Transverse colon (tissue), 4 donors: ENCODE measurements around the gene CUL1. TPM values are rescaled to one million over a fixed set of nuclear protein-coding genes. Genes with fewer than 3 reads are reported as not detected.

Source experiments
- DNase-seq: peaks from one replicate; pipeline ENCODE4 v3.0.0-alpha.2; 2019
- H3K27ac ChIP-seq, 4 donors: fragments of 200-600 bp; sonication (generic); 2 replicates each; pipeline ENCODE4 v1.5.1; 2016 to 2018; ENCODE audit warnings: inconsistent platforms in 4 of 4
- H3K27me3 ChIP-seq: fragments of 200-600 bp; sonication (generic); 2 replicates; pipeline ENCODE4 v1.5.1; 2017; ENCODE audit warnings: inconsistent platforms
- H3K36me3 ChIP-seq, 4 donors: fragments of 200-600 bp; sonication (generic); 2 replicates each; pipeline ENCODE4 v1.5.1; 2017 to 2019; ENCODE audit warnings: inconsistent platforms in 4 of 4
- H3K4me1 ChIP-seq, 4 donors: fragments of 200-600 bp; sonication (generic); 2 replicates each; pipeline ENCODE4 v1.5.1; 2017 to 2020; ENCODE audit warnings: inconsistent platforms in 4 of 4
- H3K4me3 ChIP-seq, 4 donors: fragments of 200-600 bp; sonication (generic); 1 replicate in 1 of 4; 2 replicates in 3 of 4; pipeline versions ENCODE4 v1.5.1 to v1.6.1; 2017 to 2019; ENCODE audit warnings: inconsistent platforms in 4 of 4
- H3K9me3 ChIP-seq, 2 donors: fragments of 200-600 bp; sonication (generic); 2 replicates each; pipeline ENCODE4 v1.5.1; 2017 to 2019; ENCODE audit warnings: inconsistent platforms in 2 of 2
- EP300 ChIP-seq: sonication (generic); formaldehyde crosslinking; IDR thresholded peaks from one replicate; pipeline ENCODE4 v1.6.1; 2017; ENCODE audit warnings: antibody characterized with exemption, low read depth
- POLR2A ChIP-seq: fragments of 450-650 bp; IDR thresholded peaks from one replicate; pipeline ENCODE4 v1.6.1; 2016; ENCODE audit warnings: antibody characterized with exemption, mild to moderate bottlenecking, moderate library complexity
- POLR2AphosphoS5 ChIP-seq, 3 donors: sonication (generic); formaldehyde crosslinking; IDR thresholded peaks; one replicate each; pipeline ENCODE4 v1.6.1; 2016; ENCODE audit warnings: antibody characterized with exemption in 3 of 3
- WGBS, 2 donors: methylation state at CpG; one replicate each; pipeline ENCODE4 v1.1.5; 2018; ENCODE audit warnings: low coverage in 1 of 2; 5-methylcytosine and 5-hydroxymethylcytosine counted together
- in situ Hi-C, 4 donors: fragments of 200-750 bp; cut with MboI; loops; one replicate each; pipeline versions ENCODE4 v1.15.0 to v1.15.1; 2017; ENCODE audit warnings: low sequenced_read_pairs in 3 of 4, low pct_ligation_motif_present in 1 of 4, low pct_unique_long_range_greater_than_20kb in 1 of 4
- intact Hi-C: fragments of 100-400 bp; cut with DNase I; formaldehyde crosslinking; loops from one replicate; pipeline ENCODE4 v1.15.1; 2023; ENCODE audit warnings: low total_unique reads
- total RNA-seq, 4 donors: library from RNA; depleted of rRNA; stranded (reverse); fragments of >200 nt; gene quantifications; one replicate each; pipeline ENCODE4 v1.1.0, GENCODE V29; 2016
- TF ChIP-seq, protein P1 (sequence below), 5 experiments: fragments of 200-600 bp in 3 of 5; fragments of 450-650 bp in 2 of 5; sonication (generic) in 3 of 5; IDR thresholded peaks; 1 replicate in 2 of 5; 2 replicates in 3 of 5; pipeline ENCODE4 v1.5.1; 2016 to 2017; ENCODE audit warnings: antibody characterized with exemption in 5 of 5, inconsistent platforms in 3 of 5, mild to moderate bottlenecking in 2 of 5, moderate library complexity in 1 of 5

The CUL1 gene
- total RNA-seq, 4 donors from 2014 or later, result 17.6 to 44.6 (median 28.8) TPM

DNA sequence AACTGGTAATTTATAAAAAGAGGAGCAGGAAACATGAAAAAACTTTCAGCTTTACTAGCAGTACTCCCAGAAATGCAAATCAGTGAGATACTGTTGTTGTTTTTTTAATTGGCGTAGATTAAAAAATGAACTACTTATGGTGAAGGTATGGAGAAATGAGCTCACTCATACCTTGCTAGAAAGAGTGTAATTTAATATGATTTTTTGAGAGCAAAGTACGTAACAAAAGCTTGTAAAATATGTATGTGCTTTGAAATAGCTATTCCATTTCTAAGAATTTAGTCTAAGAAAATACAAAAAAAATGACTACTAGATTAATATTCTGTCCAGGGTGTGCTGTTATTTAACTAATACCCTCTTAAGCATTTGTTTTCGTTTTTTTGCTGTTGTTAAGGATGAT lies 5.5 kb downstream of the CUL1 start:
- 71 to 78% methylated on average over 3 of the region's 3 CpGs for WGBS, 2 donors
- no peak for TF ChIP-seq POLR2A
- no peak for TF ChIP-seq EP300
- TF ChIP-seq, protein P1, sequence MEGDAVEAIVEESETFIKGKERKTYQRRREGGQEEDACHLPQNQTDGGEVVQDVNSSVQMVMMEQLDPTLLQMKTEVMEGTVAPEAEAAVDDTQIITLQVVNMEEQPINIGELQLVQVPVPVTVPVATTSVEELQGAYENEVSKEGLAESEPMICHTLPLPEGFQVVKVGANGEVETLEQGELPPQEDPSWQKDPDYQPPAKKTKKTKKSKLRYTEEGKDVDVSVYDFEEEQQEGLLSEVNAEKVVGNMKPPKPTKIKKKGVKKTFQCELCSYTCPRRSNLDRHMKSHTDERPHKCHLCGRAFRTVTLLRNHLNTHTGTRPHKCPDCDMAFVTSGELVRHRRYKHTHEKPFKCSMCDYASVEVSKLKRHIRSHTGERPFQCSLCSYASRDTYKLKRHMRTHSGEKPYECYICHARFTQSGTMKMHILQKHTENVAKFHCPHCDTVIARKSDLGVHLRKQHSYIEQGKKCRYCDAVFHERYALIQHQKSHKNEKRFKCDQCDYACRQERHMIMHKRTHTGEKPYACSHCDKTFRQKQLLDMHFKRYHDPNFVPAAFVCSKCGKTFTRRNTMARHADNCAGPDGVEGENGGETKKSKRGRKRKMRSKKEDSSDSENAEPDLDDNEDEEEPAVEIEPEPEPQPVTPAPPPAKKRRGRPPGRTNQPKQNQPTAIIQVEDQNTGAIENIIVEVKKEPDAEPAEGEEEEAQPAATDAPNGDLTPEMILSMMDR (IDR thresholded peaks at IDR 0.05), result no peak
- TF ChIP-seq POLR2AphosphoS5 (IDR thresholded peaks at IDR 0.05), result no peak
- Histone ChIP-seq H3K27me3 (no peaks in the 10 kb centered on the region), H3K27ac (no peak overlapping the region), H3K4me1 (peaks cover 24 to 90% (median 61%) of the 10 kb centered on the region in 4 donors), H3K9me3 (no peaks in the 10 kb centered on the region), H3K36me3 (no peaks in the 10 kb centered on the region), H3K4me3 (no peak overlapping the region)
- DNase-seq, result no peak
- intact Hi-C loops, result no loop called here
- in situ Hi-C loops, result no loop called here

DNA sequence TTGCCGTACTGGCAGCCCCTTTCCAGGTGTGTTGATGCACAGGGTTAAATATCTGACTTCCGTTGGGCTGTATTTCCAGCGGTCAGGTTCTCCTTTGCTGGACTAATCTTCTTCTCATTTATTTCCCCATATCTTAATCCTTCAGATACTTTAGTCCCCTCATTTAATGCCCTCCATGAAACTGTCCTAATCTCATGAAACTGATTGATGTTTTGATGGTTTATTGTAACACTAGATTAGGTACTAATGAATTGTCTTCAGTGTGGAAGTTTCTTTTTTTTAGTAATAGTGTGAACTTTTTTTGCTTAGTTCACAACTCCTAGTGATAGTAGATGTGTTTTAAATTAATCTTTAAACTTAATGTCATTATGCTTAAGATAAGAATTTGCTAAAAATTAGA lies 6.3 kb downstream of the CUL1 start:
- H3K4me1 ChIP-seq, result peaks cover 24 to 93% (median 60%) of the 10 kb centered on the region in 4 donors

DNA sequence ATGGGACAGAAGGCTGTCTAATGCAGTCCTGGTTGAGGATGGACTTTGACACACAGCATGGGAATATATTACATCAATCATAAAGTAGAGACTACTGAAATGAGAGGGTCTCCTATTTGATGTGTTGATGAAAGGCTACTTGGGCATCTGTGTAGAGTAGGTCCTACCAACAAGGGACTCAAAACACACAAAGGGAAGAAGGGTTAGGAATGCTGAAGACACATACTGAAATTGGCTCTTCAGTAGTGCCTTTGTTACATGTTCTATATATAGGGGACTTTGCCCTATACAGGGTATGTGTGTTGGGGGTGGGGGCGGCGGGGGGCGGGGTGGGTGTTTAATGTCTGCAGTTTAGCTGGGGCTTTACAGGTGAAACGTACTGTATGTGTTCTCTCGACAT lies 7.7 kb downstream of the CUL1 start:
- Histone ChIP-seq H3K4me3 (no peak overlapping the region), H3K27ac (no peak overlapping the region), H3K36me3 (no peaks in the 10 kb centered on the region), H3K27me3 (no peaks in the 10 kb centered on the region), H3K4me1 (peaks cover 13 to 81% (median 47%) of the 10 kb centered on the region in 4 donors), H3K9me3 (no peaks in the 10 kb centered on the region)
- intact Hi-C loops, result no loop called here
- TF ChIP-seq, protein P1 (IDR thresholded peaks at IDR 0.05), result no peak
- no peak for TF ChIP-seq POLR2AphosphoS5 (IDR thresholded peaks at IDR 0.05)
- TF ChIP-seq EP300, result no peak
- no peak for TF ChIP-seq POLR2A
- no peak for DNase-seq
- in situ Hi-C loops, result no loop called here
- 55 to 58% methylated on average over 5 of the region's 5 CpGs for whole genome bisulfite sequencing, 2 donors

More for the DNA sequence above, 6.3 kb downstream of the CUL1 start:
- H3K27ac ChIP-seq, result no peak overlapping the region
- no peaks in the 10 kb centered on the region for H3K36me3 ChIP-seq
- no peaks in the 10 kb centered on the region for H3K27me3 ChIP-seq
- no peak for DNase-seq
- no peak for TF ChIP-seq POLR2A
- TF ChIP-seq EP300, result no peak
- TF ChIP-seq, protein P1 (IDR thresholded peaks at IDR 0.05), result no peak
- TF ChIP-seq POLR2AphosphoS5 (IDR thresholded peaks at IDR 0.05), result no peak
- no peaks in the 10 kb centered on the region for H3K9me3 ChIP-seq
- in situ Hi-C loops, result no loop called here
- intact Hi-C loops, result no loop called here
- 63 to 65% methylated on average over 3 of the region's 3 CpGs for WGBS, 2 donors
- no peak overlapping the region for H3K4me3 ChIP-seq

DNA sequence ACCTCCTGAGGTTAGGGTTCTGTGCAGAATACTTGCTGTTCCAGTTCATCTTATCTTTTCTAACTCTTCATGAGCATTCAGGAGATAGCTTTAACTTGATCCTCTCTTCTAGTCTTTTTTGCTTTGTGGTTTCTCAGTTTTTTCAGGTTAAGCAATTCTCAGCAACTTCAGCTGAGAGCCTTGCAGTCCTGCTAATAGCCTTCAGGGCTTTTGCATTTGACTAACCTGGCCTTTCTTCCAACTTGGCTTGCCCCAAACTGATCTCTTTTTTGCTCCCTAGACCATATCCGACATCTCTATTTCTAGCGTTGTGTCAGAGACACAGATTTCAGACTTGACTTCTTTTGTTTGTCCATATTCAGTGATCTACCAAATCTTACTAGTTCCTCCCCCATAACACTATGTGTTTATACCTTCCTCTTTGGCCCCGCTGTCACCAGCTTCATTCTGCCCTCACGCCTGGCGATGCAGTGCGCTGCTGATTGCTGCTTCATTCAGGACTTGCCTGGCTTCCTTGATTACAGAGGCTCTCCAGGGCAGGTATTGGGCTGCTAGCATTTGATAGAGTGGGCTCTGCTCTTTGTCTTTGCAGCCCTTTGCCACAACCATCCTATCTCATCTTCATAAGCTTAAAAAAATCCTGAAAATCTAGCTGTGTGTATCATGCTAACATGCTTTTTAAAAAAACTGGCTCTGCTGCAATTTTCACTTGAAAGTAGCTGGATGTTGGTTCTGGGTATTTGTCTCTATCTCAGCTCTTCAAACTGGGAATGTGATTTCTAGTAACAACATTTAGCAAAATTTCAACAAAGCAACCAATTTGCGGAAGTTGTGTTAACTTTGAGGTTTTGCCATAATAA lies 9.6 kb downstream of the CUL1 start:
- in situ Hi-C loops, result no loop called here

More for the DNA sequence above, 9.6 kb downstream of the CUL1 start:
- TF ChIP-seq, protein P1 (IDR thresholded peaks at IDR 0.05), result no peak
- TF ChIP-seq POLR2A (no peak), EP300 (no peak), POLR2AphosphoS5 (IDR thresholded peaks at IDR 0.05) (no peak)
- Histone ChIP-seq H3K27me3 (no peaks in the 10 kb centered on the region), H3K36me3 (no peaks in the 10 kb centered on the region), H3K4me1 (peaks cover 6 to 79% (median 36%) of the 10 kb centered on the region in 4 donors), H3K27ac (no peak overlapping the region), H3K9me3 (no peaks in the 10 kb centered on the region), H3K4me3 (no peak overlapping the region)
- WGBS, 2 donors, result 86 to 87% methylated on average over 4 to 7 of the region's 7 CpGs
- intact Hi-C loops, result no loop called here
- no peak for DNase-seq
